HUES6 (cell line): ENCODE results near the gene SUSD2.

Experiments used
- H3K27ac ChIP-seq: 2 replicates; pipeline ENCODE4 v1.7.0; 2013; ENCODE audit warnings: low read depth, mild to moderate bottlenecking, low read length, inconsistent platforms
- H3K27me3 ChIP-seq: 2 replicates; pipeline ENCODE4 v1.6.1; 2013; ENCODE audit warnings: low read length; ENCODE audit not compliant: control insufficient read depth, insufficient read depth
- H3K36me3 ChIP-seq: 2 replicates; pipeline ENCODE4 v1.6.1; 2013; ENCODE audit warnings: low read length; ENCODE audit not compliant: control insufficient read depth, insufficient read depth
- H3K4me1 ChIP-seq: 2 replicates; pipeline ENCODE4 v1.6.1; 2013; ENCODE audit warnings: low read length; ENCODE audit not compliant: control insufficient read depth, insufficient read depth
- H3K4me3 ChIP-seq: 2 replicates; pipeline ENCODE4 v1.5.1; 2013; ENCODE audit warnings: low read depth, low read length
- H3K9ac ChIP-seq: one replicate; pipeline ENCODE4 v1.6.1; 2013; ENCODE audit warnings: mild to moderate bottlenecking, low read length
- H3K9me3 ChIP-seq: 2 replicates; pipeline ENCODE4 v1.6.1; 2013; ENCODE audit warnings: low read depth, low read length; ENCODE audit not compliant: control insufficient read depth, insufficient read depth

Gene SUSD2

DNA sequence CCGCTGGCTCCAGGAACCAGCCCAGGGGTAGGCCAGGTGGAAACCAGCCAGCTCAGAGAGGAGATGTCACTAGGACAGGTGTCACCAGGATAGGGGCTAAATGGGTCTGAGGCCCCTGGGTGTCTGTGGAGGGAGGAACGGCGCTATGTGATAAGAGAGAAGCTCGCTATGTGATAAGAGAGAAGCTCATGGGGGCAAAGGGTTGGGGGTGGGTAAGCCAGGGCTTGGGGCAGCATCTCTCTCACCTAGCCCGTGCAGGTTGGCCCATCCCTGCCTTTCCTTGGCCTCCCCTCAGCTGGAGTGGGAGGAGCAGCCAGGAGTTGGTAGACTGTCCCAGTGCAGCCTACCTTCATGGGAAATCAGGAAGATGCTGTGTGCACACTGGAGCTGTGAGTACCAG is 26.5 kb upstream of the SUSD2 start:
- Histone ChIP-seq H3K9me3 (no peaks in the 10 kb centered on the region), H3K27ac (no peak overlapping the region), H3K9ac (no peak overlapping the region), H3K4me1 (peaks cover 24% of the 10 kb centered on the region), H3K4me3 (no peak overlapping the region), H3K36me3 (peaks cover 4% of the 10 kb centered on the region; the same call in 1 of the 2 replicates), H3K27me3 (peaks cover 8% of the 10 kb centered on the region)

DNA sequence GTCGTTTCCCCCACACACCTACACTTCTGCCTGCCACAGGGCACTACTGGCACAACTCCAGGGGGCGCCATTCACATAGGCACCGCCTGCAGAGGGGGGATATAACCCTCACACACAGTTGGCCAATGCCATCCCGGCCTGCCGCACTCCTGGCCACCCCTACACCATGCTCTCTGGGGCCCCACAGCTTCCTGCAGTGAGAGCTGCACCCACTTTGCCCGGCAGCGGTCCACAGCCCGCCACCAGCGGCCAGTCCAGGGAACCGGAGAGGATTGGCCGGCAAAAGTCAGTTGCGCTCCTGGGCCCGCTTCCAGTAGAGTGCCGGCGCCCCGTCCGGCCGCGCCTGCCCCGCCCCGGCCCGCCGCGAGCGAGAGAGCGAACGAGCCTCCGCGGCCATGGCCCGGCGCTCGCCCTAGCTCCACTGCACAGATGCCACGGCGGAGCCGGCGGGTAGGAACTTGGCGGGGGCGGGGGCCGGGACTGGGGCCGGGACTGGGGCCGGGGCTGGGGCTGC is 25.6 kb upstream of the SUSD2 start:
- H3K4me1 ChIP-seq, result peaks cover 24% of the 10 kb centered on the region
- H3K9me3 ChIP-seq, result no peaks in the 10 kb centered on the region
- no peak overlapping the region for H3K27ac ChIP-seq
- H3K4me3 ChIP-seq, result peak overlapping the region; percentile 74
- H3K36me3 ChIP-seq, result peaks cover 4% of the 10 kb centered on the region; the same call in 1 of the 2 replicates
- peaks cover 8% of the 10 kb centered on the region for H3K27me3 ChIP-seq
- H3K9ac ChIP-seq, result peak overlapping the region; percentile 34

DNA sequence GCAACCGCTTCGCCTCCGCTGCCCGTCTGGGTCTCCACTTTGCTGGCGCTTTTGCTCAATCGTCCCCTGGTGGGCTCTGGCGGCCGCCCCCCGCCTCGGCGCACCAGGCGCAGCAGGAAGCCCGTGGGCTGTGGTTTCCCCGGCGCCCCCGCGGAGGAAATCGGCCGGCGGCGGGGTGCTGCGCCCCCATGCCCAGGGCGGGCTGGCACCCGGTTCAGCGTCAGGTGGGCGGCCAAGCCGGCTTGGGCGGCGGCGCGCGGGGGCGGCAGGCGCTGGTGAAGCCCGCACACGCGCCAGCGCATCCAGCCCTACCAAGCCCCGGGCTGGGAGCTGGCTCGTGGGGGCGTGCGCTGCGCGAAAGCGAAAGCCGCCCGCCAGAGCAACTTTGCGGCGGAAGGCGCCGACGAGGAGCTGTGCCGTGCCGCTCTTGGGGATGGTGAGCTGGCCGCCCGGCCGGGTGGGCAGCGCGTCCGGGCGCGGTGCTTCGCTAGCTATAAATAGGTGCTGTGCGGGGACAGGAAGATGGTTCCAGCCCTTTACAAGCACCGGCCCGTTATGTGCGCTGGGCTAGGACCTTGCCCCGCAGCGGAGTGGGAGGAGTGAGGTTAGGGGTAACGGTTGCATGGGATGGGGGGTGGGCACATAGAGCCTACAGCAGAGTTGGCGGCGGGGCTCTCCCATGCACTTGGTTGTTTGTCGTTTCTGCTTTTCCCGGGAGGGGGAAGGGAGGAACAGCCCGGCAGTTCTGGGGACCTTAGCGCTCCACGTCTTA is 25.0 kb upstream of the SUSD2 start:
- Histone ChIP-seq H3K4me3 (peak overlapping the region; percentile 74), H3K36me3 (peaks cover 4% of the 10 kb centered on the region; the same call in 1 of the 2 replicates), H3K27me3 (peaks cover 8% of the 10 kb centered on the region), H3K9me3 (no peaks in the 10 kb centered on the region), H3K9ac (peak overlapping the region; percentile 21), H3K27ac (no peak overlapping the region), H3K4me1 (peaks cover 24% of the 10 kb centered on the region)

DNA sequence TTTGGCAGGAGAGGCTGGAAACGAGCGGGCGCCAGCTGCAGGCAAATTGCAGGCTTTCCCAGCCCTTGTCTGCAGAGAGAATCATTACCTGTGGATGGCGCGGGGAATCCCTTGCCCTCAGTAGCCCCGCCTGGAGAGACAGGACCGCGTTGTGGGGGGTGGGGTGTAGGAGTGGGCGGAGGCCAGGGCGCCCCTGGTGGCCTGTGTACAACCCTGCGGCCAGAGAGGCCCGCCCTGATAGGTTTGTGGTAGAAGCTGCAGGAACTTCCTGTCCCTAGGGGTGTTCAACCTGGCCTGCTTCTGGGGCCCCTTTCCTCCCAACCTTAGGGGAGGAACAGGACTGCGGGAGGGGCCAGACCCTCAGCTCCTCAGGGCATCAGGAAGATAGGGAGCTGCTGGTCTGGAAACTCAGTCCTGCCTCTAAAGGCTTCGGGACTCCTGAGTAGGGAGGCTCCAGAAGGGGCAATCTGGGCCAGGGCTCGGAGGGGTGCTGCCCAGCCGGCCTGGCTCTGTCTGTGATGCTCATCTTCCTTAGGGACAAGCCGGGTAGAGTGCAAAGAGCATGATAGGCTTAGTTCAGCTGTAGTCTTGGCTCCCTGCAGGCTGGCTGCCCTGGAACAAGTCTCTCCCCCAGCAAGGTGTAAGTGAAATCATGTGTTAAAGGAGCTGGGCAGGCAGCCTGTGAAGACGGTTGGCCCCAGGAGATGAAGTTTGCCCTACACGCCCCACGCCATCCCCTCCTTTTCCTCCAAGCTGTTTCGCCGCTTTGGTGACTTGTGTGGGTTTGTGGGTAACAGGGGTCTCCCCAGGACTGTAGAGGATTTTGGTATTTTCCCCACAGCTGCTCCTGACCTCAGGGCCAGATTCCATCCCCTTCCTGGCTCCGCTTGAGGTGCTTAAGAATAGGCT is 24.1 kb upstream of the SUSD2 start:
- H3K4me3 ChIP-seq, result peak overlapping the region; percentile 74
- H3K4me1 ChIP-seq, result peaks cover 24% of the 10 kb centered on the region
- H3K9ac ChIP-seq, result no peak overlapping the region
- no peak overlapping the region for H3K27ac ChIP-seq
- H3K27me3 ChIP-seq, result peaks cover 8% of the 10 kb centered on the region
- 0 out of 2 replicates have a peak, but pooled peaks cover 5% of the 10 kb centered on the region for H3K36me3 ChIP-seq
- H3K9me3 ChIP-seq, result no peaks in the 10 kb centered on the region

DNA sequence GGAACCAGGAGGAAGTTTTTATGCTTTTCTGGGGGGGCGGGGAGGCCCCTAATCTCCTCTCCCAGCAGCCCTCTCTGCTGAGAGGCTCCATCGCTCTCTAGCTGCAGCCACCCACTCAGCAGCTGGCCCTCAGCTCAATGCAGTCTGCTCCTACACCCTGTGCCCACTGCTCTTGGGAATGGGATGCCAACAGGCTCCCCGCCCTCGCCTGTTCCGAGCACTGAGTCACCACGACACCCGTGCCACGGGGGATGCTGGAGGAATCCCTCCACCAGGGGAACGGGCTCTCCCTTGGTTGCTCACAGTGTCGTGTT is 23.5 kb upstream of the SUSD2 start:
- Histone ChIP-seq H3K4me3 (no peak overlapping the region), H3K27me3 (peaks cover 8% of the 10 kb centered on the region), H3K27ac (no peak overlapping the region), H3K4me1 (peaks cover 24% of the 10 kb centered on the region), H3K9me3 (no peaks in the 10 kb centered on the region), H3K36me3 (peaks cover 5% of the 10 kb centered on the region; the same call in 1 of the 2 replicates), H3K9ac (no peak overlapping the region)

DNA sequence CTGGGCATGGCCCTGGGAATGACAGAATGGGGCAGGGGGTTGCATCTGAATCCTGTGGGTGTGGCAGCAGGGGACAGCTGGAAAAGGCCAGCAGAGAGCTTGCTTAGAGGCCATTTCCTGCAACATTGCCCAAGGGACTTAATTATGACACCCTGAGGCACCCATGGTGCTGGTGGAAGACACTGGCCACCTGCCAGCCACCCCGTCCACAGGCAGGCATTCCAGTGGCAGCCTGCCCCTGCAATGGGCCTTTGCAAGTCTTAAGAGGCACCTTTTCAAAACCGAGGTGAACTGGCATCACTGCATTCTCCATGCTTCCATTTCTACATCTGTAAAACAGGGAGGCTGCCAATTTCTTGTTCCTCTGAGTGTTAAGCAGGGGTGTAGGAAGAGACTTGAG is 21.6 kb upstream of the SUSD2 start:
- Histone ChIP-seq H3K9me3 (no peaks in the 10 kb centered on the region), H3K27ac (no peak overlapping the region), H3K36me3 (peaks cover 14% of the 10 kb centered on the region; the same call in 1 of the 2 replicates), H3K4me1 (peaks cover 18% of the 10 kb centered on the region), H3K27me3 (peaks cover 8% of the 10 kb centered on the region), H3K4me3 (no peak overlapping the region), H3K9ac (no peak overlapping the region)

DNA sequence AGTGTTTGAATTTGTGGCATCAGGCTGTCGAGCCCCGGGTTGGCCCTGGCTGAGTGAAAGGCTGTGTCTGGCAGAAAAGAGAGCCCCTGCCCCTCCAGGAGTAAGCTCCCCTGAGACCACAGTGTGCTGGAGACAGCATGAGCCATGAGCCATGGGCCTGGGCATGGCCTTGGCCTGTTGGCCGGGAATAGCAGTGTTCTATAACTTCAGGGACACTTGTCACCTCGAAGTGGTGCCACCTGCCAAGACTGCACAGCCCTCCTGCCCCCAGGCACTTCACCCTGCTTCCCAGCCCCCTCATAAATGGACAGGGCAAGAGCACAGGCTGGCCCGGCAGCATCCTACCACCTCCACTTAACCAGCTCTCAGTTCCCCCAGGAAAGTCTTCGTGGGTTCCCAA is 20.7 kb upstream of the SUSD2 start:
- Histone ChIP-seq H3K9me3 (no peaks in the 10 kb centered on the region), H3K4me1 (peaks cover 12% of the 10 kb centered on the region), H3K27ac (no peak overlapping the region), H3K9ac (no peak overlapping the region), H3K27me3 (peaks cover 2% of the 10 kb centered on the region), H3K36me3 (peaks cover 23% of the 10 kb centered on the region), H3K4me3 (no peak overlapping the region)

DNA sequence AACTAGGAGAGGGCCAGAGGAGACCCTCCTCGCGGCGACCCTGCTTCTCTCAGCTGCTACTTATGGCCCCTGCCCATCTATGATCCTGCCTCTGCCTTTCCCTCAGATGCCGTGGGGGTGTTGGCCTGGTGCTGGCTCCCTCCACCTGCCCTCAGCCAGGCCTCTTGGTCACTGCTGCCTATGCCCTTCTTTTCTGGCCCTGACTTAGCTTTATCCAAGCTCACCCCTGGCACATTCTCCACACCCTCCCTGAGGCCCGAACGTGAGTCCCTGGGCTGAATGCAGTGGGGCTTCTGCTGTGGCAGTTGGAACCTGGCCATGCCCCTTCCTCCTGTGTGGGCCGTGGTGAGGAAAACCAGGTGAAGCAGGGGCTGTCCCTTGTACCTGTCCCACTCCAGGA is 19.8 kb upstream of the SUSD2 start:
- peaks cover 11% of the 10 kb centered on the region for H3K4me1 ChIP-seq
- H3K36me3 ChIP-seq, result peaks cover 32% of the 10 kb centered on the region

DNA sequence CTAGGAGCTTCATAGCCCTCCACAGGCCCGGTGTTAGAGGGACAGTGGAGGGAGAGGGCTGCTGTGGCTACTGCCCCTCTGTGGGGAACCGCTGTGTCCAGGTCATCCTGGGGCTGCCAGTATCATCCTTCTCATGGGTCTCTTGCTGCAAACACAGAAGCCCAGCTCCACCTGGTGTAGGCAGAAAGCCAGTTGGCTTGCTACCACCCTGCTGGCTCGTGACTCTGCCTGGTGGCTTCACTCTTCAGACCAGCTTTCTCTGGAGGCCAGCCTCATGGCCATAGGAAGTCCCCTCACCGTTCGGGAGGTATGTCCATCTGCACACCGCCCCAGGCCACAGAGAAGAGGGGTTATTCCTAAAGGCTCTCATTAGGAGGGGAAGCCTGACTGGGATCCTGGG is 19.4 kb upstream of the SUSD2 start:
- Histone ChIP-seq H3K9me3 (no peaks in the 10 kb centered on the region), H3K27me3 (no peaks in the 10 kb centered on the region), H3K9ac (no peak overlapping the region), H3K4me3 (no peak overlapping the region), H3K27ac (no peak overlapping the region), H3K36me3 (peaks cover 36% of the 10 kb centered on the region), H3K4me1 (peaks cover 9% of the 10 kb centered on the region)

More for the DNA sequence above, 19.8 kb upstream of the SUSD2 start:
- Histone ChIP-seq H3K27ac (no peak overlapping the region), H3K9ac (no peak overlapping the region), H3K4me3 (no peak overlapping the region), H3K27me3 (no peaks in the 10 kb centered on the region), H3K9me3 (no peaks in the 10 kb centered on the region)

DNA sequence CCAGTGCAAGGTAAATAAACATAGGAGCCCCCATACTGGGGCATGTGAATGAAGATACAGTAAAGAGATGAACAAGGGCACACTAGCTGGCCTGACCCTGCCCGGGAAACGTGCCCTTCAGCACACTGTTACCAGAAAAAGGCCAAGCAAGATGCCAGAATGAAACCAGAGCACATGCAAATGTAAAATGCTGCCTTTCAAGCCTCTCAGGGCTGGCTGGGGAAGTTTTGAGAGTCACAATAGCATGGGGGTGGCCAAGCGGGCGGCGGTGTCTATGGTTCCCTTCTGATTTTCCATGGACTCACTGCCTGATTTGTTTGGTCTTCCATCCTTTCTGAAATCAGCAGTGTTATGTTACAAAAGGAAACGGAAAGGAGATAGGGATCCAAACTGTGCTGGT is 18.9 kb upstream of the SUSD2 start:
- Histone ChIP-seq H3K4me1 (peaks cover 4% of the 10 kb centered on the region), H3K9ac (no peak overlapping the region), H3K36me3 (peaks cover 40% of the 10 kb centered on the region), H3K27ac (no peak overlapping the region), H3K27me3 (no peaks in the 10 kb centered on the region), H3K4me3 (no peak overlapping the region), H3K9me3 (no peaks in the 10 kb centered on the region)

DNA sequence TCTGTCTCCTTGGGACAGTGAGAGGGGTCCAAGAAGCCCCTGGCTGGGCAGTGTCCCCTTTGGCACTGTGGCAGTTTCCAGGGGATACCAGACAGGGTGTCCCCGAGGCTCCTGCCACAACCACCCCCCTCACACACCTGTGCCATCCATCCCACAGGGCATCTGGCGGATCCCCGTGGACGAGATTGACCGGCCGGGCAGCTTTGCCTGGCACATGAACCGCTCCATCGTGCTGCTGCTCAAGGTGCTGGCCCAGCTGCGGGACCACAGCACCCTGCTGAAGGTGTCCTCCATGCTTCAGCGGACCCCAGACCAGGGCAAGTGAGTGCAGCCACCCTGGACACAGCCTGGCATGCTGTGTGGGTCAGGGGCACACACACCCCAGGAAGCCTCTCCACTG is 17.0 kb upstream of the SUSD2 start:
- Histone ChIP-seq H3K9me3 (no peaks in the 10 kb centered on the region), H3K36me3 (peaks cover 54% of the 10 kb centered on the region), H3K27me3 (no peaks in the 10 kb centered on the region), H3K27ac (no peak overlapping the region), H3K4me1 (no peaks in the 10 kb centered on the region), H3K9ac (no peak overlapping the region), H3K4me3 (no peak overlapping the region)
